ENCODE results near the gene VCPKMT.
A peak's percentile ranks its signal among the peaks of the same experiment; 100 is the strongest.

VCPKMT gene

DNA sequence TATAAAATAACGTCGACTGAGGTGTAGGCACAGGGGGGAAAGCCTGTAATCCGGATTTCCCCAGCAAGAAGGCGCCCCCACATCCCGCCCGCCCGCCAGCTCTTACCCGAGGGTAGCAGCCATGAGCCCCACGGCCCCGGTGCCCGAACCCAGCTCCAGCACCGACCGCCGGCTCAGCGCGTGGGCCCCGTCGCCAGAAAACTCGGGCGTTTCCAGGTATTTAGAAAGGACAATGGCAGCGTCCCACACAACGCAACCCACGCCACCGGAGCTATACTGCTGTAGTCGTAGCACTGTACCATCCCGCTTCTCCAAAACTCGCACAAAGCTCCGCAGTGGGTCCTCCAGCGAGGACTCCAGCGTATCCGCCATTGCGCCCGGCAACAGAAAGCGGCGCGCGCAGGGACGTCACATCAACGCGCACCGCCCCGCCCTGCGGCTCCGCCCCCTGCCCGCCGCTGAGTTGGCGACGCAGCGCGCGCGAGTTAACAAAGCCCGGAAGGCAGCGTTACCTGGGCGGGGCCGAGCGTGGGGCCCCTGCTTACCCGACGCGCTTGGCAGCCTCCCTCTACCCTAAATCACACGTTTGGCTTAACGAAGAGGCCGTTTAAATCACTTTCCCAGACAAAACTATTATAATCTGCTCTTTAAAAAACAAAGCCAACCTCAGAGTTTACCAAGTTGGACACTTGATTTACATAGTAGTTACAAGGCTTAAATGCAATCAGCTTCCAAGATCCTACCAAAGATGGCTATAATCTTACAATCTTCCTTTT lies at the start of gene VCPKMT:
VCPKMT (minus strand) TSS at position 392 of the 776 bp plus-strand sequence; CDS start at position 372, 20 bp downstream.
- DNase-seq = peak; percentile 97

DNA sequence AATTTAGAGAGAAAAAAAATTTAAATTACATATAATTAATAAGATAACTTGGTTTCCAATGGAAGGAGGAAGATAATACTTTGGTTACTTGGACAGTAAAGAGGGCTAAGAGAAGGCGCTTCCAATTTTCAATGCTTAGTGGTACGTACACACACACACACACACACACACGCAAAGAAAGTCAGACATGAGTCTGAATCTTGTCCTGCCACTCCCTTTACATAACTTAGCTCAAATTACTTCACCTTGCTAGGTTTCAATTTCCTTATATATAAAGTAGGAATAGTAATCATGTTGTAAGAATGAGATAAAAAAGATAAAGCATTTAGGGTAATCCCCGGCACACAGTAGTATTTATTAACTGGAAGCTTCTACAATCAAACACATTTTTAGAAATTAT lies 39.7 kb upstream of the VCPKMT start:
- DNase-seq = no peak

DNA sequence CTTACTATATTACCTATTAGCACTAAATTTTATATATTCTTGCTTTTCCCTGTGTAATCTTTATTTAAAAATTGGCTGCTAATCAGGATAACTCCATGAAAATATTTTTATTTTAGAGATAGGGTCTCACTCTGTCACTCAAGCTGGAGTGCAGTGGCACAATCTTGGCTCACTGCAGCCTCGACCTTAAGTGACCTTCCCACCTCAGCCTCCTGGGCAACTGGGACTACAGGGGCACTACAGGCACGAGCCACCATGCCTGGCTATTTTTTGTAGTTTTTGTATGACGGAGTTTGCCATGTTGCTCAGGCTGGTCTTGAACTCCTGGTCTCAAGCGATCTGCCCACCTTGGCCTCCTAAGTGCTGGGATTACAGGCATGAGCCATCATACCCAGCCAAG lies 32.4 kb upstream of the VCPKMT start:
- no peak for DNase-seq

DNA sequence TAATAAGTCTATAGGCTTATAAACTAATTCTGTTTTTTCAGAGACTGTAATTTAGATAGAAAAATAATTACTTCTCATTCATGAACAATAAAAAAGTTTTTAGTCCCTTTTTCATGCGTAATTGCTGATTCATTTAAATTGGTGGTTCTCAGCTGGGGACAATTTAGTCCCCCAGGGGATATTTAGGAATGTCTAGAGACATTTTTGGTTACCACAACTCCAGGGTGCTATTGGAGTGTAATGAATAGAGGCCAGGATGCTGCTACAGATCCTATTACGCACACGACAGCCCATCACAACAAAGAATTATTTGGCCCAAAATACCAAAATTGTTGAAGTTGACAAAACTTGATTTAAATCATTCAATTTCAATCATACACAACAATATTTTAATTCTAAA lies 22.8 kb upstream of the VCPKMT start:
- DNase-seq = no peak

DNA sequence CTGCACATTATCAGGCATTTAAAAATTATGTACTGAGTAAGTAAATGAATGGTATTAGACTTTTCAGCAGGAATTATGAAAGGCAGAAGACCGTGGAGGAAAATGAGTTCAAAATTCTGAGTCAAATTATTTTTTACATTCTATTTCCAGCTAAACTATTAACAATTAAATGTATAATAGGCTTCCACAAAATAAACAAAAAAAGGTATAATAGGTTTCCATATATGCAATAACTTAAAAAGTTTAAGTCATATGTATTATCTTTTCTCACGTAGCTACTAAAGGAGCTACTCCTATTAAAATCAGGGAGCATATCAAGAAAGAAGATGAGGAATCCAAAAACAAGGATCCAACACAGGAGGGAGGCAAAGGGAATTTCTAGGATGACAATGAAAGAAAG lies 11.4 kb upstream of the VCPKMT start:
- DNase-seq = no peak

DNA sequence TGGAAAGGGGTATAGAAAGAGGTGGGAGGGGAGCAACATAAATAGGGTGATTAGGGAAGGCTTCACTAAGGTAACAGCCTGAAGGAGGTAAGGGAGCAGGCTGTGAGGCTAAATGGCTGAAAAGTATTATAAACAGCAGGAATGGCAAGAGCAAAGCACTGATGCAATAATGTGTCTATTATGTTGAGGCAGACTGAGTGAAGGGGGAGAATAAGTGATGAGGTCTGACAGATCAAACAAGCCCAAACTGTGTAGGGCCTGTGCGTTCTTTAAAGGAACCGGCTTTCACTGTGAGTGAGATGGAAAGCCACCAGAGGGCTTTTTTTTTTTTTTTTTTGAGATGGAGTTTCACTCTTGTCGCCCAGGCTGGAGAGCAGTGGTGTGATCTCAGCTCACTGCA lies 6.7 kb upstream of the VCPKMT start:
- DNase-seq = no peak

DNA sequence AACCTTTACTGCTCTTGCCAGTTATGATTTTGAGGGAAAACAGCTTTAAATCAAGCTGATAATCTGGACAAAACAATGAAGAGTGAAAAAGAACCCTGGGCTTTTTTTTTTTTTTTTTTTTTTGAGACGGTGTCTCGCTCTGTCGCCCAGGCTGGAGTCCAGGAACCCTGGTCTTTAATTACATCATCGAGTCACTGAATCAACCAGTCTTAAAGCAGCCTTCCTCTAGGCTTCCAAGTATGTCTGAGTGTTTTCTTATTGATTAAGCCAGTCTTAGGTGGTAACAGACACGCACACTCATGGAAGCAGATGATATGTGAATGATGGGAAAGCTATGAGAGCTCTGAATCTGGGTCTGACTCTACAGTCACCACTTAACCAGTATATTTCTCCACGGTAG lies 5.9 kb upstream of the VCPKMT start:
- no peak for DNase-seq

DNA sequence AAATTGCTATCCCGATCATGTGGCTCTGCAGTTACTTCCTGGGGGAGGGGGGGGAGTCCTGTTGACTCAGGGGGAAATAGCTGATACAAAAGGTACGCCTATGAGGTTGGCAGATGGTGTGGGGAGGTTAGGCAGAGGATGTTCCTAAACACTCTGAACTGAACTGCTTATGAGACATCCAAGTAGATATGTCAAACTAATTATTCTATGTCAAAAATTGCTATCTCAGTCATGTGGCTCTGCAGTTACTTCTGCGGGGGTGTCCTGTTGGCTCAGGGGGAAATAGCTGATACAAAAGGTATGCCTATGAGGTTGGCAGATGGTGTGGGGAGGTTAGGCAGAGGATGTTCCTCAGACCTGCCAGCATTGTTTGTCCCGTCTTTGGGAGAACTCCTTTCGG lies 5.1 kb upstream of the VCPKMT start:
- no peak for DNase-seq

DNA sequence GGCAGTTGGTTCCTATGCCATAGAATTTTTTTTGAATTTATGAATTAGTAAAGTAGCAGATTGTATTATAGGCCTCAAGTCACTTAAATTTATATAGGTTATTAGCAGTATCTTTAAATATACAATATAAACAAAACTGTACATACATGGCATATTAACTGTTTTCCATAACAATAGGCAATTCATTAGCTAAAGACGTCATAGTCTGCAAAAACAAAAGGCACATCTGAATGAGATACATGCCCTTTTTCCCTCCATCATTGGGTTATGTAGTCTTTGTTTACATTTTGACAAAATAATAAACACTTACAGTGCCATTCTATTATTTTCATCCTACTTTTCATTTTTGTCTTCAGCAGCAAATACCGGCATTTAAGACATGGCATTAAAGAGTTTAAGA lies 1.1 kb upstream of the VCPKMT start:
- DNase-seq = no peak

DNA sequence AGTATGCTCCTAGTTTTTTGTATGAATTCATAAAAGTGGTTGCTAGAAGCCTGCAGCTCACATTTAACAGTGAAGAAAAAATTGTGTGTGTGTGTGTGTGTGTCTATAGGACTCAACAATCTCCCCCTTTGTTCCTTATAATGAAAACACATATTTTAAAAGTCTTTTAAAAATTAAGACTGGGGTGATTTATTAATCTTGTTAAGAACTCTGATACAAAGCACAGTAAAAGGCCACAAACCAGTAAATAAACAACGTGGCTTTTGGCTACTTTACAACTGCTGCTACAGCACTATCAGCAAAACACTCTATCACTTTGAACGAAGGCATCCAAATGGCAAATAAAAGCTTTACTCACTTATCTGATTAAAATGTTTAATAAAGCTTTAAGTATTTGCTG lies 594 bp upstream of the VCPKMT start:
- no peak for DNase-seq

DNA sequence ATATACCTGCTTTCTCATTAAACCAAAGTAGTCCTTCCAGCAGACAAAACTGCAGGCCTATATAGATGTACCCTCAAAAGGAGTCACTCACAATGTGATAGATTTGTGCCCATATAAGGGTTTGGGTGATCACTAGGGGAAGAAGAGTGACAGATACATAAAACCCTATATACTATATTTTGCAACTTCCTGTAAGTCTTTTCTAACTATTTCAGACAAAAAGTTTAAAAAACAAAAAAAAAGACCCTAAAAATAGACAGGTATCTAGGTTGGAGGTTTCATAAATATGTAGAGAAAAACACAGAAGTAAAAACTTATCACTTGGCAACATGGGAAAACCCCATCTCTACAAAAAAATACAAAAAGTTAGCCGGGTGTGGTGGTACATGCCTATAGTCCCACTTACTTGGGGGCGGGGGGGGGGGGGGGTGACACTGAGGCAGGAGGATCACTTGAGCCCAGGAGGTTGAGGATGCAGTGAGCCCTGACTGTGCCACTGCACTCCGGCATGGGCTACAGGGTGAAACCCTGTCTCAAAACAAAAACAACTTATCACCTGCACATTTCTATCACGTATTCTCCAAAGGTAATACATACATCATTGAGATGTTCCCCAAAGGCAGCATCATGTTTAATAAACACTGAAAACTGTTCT lies 2.9 kb downstream of the VCPKMT start:
- DNase-seq = no peak

DNA sequence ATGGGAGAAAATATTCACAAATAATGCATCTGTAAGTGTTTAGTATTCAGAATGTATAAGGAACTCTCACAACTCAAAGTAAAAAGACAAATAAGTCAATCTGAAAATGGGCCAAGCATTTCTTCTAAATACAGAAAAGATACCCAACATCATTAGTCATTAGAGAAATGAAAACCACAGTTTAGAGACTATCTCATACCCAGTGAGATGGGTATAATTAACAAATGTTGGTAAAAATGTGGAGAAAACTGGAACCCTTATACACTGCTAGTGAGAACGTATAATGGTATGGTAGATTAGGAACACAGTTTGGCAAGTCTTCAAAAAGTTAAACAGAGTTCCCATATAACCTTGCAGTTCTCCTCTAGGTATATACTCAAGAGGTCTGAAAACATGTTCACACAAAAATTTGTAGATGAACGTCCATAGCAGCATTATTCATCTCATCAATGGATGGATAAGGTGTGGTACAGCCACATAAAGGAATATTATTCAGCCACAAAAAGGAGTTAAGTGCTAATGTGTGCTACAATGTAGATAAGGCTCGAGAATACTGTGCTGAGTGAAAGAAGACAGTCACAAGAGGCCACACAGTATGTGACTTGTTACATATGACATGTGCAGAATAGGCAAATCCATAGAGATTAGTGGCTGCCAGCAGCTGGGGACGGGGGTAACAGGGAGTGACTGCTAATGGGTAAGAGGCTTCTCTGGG lies 5.9 kb downstream of the VCPKMT start:
- no peak for DNase-seq

DNA sequence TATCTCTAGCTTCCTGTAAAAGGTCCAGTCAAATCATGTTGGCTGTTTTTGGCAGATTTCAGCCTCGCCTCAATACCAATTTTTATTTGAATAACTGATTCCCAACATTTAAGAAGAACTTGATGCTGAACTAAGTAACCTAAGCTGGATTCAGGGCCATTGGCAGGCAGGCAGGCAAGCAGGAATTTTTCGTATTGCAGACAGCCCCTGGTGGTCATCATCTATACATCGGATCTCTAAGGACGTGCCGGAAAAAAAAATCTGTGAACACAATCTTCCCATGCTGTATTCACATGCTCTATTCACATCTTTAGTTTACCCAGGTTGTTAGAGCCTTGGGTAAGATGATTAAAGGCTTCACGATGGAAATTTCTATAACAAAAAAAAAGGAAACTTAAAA lies 7.0 kb downstream of the VCPKMT start:
- DNase-seq = no peak

DNA sequence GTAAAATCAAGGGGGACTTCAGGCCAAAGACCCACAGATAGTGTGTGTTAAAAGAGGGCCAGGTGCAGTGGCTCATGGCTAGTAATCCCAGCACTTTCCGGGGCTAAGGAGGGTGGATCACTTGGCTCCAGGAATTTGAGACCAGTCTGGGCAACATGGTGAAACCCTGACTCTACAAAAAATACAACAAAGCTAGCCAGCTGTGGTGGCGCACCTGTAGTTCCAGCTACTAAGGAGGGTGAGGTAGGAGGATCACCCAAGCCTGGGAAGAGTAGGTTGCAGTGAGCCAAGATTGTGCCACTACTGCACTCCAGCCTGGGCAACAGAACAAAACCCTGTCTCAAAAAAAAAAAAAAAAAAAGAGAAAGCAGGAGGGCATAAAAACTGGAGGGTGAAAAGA lies 8.5 kb downstream of the VCPKMT start:
- DNase-seq = no peak

DNA sequence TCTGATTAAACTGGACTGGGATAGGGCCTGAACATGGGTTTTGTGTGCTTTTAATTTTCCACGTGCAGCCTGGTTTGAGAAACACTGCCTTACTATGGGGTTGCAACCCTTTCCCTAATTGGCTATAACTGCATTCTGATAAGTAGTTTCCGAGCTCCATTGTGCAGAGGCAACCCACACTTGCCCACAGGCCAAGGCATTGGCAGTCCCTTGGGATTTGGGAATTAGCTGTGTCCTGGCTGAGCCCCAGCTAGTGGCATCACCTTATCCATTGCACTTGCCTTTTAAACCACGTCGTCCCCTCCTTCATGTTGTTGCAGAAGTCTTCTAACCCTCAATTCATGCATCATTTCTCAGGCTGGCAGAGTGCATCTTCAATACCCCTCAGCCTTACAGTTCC lies 10.2 kb downstream of the VCPKMT start:
- DNase-seq = no peak

DNA sequence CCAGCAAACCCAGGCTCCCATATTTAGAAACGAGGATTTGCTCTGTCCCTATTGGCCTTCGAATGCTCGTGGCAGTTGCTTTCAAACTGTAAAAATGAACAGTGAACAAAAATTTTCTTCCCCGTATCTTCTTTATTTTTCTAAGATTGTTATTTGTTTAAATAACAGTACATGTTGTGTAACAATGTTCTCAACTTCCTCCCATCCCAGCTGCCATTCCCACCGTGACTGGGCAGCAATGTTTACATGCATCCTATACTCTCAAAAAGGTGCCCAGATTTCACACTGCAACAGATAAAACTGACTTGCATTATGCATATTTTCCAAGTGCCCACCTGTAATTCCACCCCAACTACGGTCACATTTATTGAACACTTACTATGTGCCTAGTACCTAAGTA lies 12.8 kb downstream of the VCPKMT start:
- no peak for DNase-seq

DNA sequence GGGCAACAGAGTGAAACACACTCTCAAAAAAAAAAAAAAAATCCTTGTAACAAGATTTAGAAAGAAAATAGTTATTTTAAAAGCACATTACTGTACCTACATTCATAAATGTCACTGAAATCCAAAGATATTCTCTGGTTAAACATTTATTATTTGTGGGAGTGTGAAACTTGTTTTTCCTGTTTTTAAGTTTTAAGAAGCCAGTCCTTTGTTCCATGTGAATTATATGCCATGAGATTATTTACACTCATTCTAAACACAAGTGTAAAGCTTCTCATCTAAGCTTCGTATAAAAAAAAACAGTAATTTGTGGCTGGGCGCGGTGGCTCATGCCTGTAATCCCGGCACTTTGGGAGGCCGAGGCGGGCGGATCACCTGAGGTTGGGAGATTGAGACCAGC lies 15.0 kb downstream of the VCPKMT start:
- DNase-seq = no peak

DNA sequence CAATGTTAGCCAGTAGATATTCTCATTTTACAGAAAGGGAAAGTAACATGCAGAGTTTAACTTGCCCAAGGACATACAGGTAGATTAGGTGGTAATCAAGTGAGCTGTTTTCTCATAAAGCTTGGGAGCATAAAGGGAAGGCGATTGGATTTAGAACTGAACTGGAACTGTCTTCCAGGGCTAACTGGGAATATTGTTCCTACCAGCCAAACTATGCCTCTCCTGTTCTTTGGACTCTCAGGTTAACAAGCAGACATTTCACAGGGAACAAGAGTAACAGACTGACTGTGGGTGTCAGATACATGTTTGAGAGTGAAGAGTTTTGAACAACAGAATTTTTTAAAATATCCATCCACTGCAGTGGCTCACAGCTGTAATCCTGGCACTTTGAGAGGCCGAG lies 15.6 kb downstream of the VCPKMT start:
- DNase-seq = no peak

DNA sequence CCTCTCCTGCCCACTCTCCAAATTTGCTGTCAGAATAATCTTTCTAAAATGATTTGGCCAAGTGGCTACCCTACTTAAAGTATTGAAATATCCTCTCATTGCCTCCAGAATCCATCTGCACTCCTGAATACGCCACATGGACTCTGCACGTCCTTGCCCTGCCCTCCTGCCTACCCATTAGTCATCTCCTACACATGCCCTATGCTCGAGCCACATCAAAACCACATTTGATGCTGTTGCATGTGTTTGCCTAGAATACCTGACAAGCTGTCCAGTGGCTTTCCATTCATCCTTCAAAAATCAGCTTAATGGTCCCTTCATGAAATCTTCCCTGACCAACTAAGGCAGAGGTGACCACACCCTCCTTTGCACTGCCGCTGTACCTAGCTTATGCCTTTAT lies 17.0 kb downstream of the VCPKMT start:
- DNase-seq = no peak

DNA sequence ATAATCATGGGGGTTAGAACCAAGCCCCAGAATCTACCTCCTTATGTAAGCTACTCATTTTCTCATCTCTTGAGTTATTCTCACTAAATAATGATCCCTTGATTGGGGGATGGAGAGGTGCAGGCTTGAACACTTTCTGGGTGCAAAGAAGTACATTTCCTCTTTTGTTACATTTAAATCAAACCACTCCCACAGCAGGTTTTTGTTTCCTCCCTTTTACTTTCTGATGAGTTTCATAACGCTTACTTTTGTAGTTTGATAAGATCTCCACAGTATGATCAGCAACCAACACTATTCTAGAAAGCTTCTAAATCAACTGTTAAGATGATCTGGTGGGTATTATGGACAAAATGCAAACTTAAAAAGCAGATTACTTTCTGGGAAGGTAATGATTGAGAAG lies 20.5 kb downstream of the VCPKMT start:
- DNase-seq = no peak

DNA sequence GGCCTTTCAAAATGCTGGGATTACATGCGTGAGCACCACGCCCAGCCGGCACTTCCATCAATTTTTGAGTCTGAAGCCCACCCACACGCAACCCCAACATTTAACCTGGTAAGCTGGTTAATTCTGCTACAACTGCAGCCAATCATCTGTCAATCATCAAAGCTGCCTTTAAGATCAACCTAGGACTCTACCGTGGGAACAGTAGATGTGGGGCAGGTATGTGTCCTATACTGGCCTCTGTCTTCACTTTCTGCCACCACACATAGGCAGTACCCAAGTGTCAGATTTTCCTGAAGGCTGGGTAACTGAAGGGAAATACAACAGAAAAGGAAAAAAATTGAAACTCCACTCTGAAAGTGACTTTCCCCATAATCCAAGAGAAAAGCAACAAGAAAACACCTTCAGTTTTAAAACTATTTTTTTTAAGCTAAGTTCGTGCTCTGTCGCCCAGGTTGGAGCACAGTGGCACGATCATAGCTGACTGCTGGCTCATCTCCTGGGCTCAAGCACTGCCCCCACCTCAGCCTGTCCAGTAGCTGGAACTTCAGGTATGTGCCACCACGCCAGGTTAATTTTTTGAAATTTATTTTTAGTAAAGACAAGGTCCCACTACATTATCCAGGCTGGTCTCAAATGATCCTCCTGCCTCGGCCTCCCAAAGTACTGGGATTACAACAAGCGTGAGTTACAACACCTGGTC lies 22.2 kb downstream of the VCPKMT start:
- DNase-seq = no peak

DNA sequence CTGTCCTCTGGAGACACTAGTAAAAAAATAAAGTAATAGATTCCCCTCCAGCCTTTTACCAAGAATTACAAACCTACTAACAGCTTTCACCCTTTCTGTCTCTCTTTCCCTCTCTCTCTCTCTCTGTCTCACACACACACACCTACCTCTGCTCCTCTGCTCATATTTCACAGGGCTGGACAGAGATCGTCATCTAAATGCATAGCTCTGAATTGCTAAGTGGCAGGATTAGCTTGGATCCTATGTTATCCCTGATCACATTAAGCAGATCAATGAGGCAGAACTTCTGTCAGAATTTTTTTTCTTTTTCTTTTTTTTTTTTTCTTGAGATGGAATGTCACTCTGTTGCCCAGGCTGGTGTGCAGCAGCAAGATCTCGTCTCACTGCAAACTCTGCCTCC lies 22.9 kb downstream of the VCPKMT start:
- no peak for DNase-seq

DNA sequence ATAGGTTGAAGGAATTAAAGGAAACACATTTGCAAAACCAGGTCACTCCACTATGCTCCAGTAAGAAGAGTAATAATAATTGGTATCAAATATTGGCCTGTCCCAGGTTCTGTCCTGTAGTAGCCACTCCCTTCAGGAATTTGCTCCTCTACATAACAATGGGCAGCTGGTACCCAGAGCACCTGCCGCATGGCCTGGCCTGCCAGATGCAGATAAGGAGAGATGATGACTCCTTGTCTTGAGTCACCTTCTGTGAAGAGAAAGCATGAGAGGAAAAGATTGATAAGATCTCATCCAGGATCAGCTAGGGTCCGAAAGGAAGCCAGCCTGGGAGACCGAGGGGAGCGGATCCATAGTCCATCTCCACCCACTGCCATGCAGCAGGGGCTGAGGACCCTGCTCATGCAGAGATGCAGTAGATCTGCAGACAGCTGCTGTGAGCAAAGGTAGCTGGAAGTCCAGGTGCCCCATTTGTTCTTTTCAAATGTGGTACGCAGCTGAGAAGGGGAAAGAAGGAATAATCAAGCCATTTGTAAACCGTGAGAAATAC lies 24.3 kb downstream of the VCPKMT start:
- no peak for DNase-seq
